Measurements from ENCODE around the gene GRIP1.

GRIP1 gene

GRCh38 chr12:66345212-66345611 is 333.7 kb downstream of the GRIP1 start:
- no peak for TF ChIP-seq SPI1 (IDR thresholded peaks at IDR 0.05; ENCODE audit: borderline replicate concordance, low read depth)
- no peak for DNase-seq (ENCODE audit: low read depth in 1 of 2, low spot score in 1 of 2)
- H3K27me3 ChIP-seq (ENCODE audit: insufficient read depth, poor library complexity, severe bottlenecking) = no peaks in the 10 kb centered on the region

GRCh38 chr12:66341126-66341525 is 337.8 kb downstream of the GRIP1 start:
- Histone ChIP-seq H3K4me3 (replicated peaks; ENCODE audit: insufficient read depth, low read length) (no peak overlapping the region), H3K27ac (replicated peaks) (no peak overlapping the region), H3K27me3 (ENCODE audit: insufficient read depth, poor library complexity, severe bottlenecking) (no peaks in the 10 kb centered on the region)
- TF ChIP-seq SPI1 (IDR thresholded peaks at IDR 0.05; ENCODE audit: borderline replicate concordance, low read depth) (no peak), REST (IDR thresholded peaks at IDR 0.05; ENCODE audit: insufficient replicate concordance, low read depth) (no peak), CTCF (IDR thresholded peaks at IDR 0.05; ENCODE audit: insufficient read depth, low read length) (no peak)
- DNase-seq (ENCODE audit: low read depth in 1 of 2, low spot score in 1 of 2) = no peak

More at GRCh38 chr12:66345212-66345611, 333.7 kb downstream of the GRIP1 start:
- no peak overlapping the region for H3K4me3 ChIP-seq (replicated peaks; ENCODE audit: insufficient read depth, low read length)
- H3K27ac ChIP-seq (replicated peaks) = no peak overlapping the region

DNA sequence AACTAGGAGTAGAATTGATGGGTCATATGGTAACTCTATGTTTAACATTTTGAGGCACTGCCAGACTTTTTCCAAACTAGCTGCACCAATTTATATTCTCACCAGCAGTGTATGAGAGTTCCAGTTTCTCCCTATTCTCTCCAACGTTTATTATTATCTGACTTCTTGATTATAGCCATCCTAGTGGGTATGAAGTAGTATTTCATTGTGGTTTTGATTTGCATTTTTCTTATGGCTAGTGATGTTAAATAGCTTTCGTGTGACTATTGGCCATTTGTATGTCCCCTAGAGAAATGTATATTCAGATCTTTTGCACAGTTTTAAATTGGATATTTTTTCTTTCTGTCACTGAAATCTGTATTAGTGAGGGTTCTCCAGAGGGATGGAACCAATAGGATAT is 338.7 kb downstream of the GRIP1 start:
- DNase-seq (ENCODE audit: low read depth in 1 of 2, low spot score in 1 of 2) = no peak
- TF ChIP-seq CTCF (IDR thresholded peaks at IDR 0.05; ENCODE audit: insufficient read depth, low read length) = no peak
- TF ChIP-seq POLR2AphosphoS5 (IDR thresholded peaks at IDR 0.05; ENCODE audit: low read depth) = no peak
- no peak for TF ChIP-seq GABPA (IDR thresholded peaks at IDR 0.05; ENCODE audit: low read depth)
- no peak for TF ChIP-seq REST (IDR thresholded peaks at IDR 0.05; ENCODE audit: insufficient replicate concordance, low read depth)
- TF ChIP-seq SPI1 (IDR thresholded peaks at IDR 0.05; ENCODE audit: borderline replicate concordance, low read depth) = no peak
- H3K4me3 ChIP-seq (replicated peaks; ENCODE audit: insufficient read depth, low read length) = no peak overlapping the region
- H3K27ac ChIP-seq (replicated peaks) = no peak overlapping the region
- H3K27me3 ChIP-seq (ENCODE audit: insufficient read depth, poor library complexity, severe bottlenecking) = no peaks in the 10 kb centered on the region

GRCh38 chr12:66337381-66338010 is 341.4 kb downstream of the GRIP1 start:
- Histone ChIP-seq H3K27me3 (ENCODE audit: insufficient read depth, poor library complexity, severe bottlenecking) (no peaks in the 10 kb centered on the region), H3K27ac (replicated peaks) (no peak overlapping the region), H3K4me3 (replicated peaks; ENCODE audit: insufficient read depth, low read length) (no peak overlapping the region)
- TF ChIP-seq CTCF (IDR thresholded peaks at IDR 0.05; ENCODE audit: insufficient read depth, low read length) (no peak), SPI1 (IDR thresholded peaks at IDR 0.05; ENCODE audit: borderline replicate concordance, low read depth) (no peak), REST (IDR thresholded peaks at IDR 0.05; ENCODE audit: insufficient replicate concordance, low read depth) (no peak), GABPA (IDR thresholded peaks at IDR 0.05; ENCODE audit: low read depth) (no peak), POLR2AphosphoS5 (IDR thresholded peaks at IDR 0.05; ENCODE audit: low read depth) (no peak)
- DNase-seq (ENCODE audit: low read depth in 1 of 2, low spot score in 1 of 2) = no peak
